ENCODE results near the gene UGT1A8. TPM values are rescaled to one million over a fixed set of nuclear protein-coding genes. Genes with fewer than 3 reads are reported as not detected.
A peak's percentile ranks its signal among the peaks of the same experiment; 100 is the strongest.

The UGT1A8 gene
- polyA plus RNA-seq, 2 of the 4 experiments (the other 2 are of a cell fraction): 0.22 TPM; not detected in 1

DNA sequence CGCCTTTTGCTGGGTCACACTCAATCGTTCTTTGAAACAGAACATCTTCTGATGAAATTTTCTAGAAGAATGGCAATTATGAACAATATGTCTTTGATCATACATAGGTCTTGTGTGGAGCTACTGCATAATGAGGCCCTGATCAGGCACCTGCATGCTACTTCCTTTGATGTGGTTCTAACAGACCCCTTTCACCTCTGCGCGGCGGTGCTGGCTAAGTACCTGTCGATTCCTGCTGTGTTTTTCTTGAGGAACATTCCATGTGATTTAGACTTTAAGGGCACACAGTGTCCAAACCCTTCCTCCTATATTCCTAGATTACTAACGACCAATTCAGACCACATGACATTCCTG is 95.8 kb downstream of the UGT1A8 start (continued):
- TF ChIP-seq, protein P1, sequence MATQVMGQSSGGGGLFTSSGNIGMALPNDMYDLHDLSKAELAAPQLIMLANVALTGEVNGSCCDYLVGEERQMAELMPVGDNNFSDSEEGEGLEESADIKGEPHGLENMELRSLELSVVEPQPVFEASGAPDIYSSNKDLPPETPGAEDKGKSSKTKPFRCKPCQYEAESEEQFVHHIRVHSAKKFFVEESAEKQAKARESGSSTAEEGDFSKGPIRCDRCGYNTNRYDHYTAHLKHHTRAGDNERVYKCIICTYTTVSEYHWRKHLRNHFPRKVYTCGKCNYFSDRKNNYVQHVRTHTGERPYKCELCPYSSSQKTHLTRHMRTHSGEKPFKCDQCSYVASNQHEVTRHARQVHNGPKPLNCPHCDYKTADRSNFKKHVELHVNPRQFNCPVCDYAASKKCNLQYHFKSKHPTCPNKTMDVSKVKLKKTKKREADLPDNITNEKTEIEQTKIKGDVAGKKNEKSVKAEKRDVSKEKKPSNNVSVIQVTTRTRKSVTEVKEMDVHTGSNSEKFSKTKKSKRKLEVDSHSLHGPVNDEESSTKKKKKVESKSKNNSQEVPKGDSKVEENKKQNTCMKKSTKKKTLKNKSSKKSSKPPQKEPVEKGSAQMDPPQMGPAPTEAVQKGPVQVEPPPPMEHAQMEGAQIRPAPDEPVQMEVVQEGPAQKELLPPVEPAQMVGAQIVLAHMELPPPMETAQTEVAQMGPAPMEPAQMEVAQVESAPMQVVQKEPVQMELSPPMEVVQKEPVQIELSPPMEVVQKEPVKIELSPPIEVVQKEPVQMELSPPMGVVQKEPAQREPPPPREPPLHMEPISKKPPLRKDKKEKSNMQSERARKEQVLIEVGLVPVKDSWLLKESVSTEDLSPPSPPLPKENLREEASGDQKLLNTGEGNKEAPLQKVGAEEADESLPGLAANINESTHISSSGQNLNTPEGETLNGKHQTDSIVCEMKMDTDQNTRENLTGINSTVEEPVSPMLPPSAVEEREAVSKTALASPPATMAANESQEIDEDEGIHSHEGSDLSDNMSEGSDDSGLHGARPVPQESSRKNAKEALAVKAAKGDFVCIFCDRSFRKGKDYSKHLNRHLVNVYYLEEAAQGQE (IDR thresholded peaks at IDR 0.05): no peak
- TF ChIP-seq, protein P2, sequence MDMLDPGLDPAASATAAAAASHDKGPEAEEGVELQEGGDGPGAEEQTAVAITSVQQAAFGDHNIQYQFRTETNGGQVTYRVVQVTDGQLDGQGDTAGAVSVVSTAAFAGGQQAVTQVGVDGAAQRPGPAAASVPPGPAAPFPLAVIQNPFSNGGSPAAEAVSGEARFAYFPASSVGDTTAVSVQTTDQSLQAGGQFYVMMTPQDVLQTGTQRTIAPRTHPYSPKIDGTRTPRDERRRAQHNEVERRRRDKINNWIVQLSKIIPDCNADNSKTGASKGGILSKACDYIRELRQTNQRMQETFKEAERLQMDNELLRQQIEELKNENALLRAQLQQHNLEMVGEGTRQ (IDR thresholded peaks at IDR 0.05): no peak
- TF ChIP-seq HOXB13 (CRISPR knock-in tag; IDR thresholded peaks at IDR 0.05; ENCODE audit: low read depth): no peak
- TF ChIP-seq TP53 (CRISPR knock-in tag; IDR thresholded peaks at IDR 0.05): no peak
- no peak for TF ChIP-seq HDAC2 (IDR thresholded peaks at IDR 0.05)
- TF ChIP-seq, protein P3, sequence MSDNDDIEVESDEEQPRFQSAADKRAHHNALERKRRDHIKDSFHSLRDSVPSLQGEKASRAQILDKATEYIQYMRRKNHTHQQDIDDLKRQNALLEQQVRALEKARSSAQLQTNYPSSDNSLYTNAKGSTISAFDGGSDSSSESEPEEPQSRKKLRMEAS (IDR thresholded peaks at IDR 0.05): no peak
- TF ChIP-seq HOXB5 (CRISPR knock-in tag; IDR thresholded peaks at IDR 0.05): no peak
- TF ChIP-seq ZFP36 (IDR thresholded peaks at IDR 0.05; ENCODE audit: borderline replicate concordance, partially characterized antibody): no peak

DNA sequence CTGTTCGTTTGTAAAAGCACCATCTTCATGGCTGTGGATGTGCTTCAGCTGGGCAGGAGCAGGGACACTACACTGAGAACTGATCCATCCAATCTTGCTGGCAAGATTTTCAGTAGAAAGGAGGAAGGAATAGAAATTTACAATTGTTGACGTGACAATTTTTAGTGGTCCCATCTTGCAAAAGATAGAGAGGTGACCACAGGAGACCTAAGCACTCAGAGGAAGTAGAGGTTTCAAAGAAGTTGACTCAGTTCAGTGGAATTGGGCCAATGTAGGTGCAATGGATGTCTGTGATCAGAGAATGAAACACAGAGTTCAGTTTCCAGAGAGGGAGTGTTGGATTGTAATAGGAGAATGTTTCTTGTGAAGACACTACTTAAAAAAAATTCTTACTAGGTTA is 96.7 kb downstream of the UGT1A8 start:
- DNase-seq (ENCODE audit: low read depth in 1 of 2, low spot score in 1 of 2): no peak
- H3K4me2 ChIP-seq: no peak overlapping the region
- peak overlapping the region; percentile 98 to 100 for H3K27ac ChIP-seq
- H3K9me3 ChIP-seq: peaks cover 15% of the 10 kb centered on the region; the same call in 2 of the 3 replicates
- ChIA-PET POLR2A (no interaction called here), CTCF (no interaction called here)
- H3K4me3 ChIP-seq: no peak overlapping the region
- FAIRE-seq: no peak
- no peak for TF ChIP-seq ZNF302 (CRISPR knock-in tag; IDR thresholded peaks at IDR 0.05)
- TF ChIP-seq CBX2 (IDR thresholded peaks at IDR 0.05; ENCODE audit: borderline replicate concordance, low read depth): no peak
- TF ChIP-seq, protein P4, sequence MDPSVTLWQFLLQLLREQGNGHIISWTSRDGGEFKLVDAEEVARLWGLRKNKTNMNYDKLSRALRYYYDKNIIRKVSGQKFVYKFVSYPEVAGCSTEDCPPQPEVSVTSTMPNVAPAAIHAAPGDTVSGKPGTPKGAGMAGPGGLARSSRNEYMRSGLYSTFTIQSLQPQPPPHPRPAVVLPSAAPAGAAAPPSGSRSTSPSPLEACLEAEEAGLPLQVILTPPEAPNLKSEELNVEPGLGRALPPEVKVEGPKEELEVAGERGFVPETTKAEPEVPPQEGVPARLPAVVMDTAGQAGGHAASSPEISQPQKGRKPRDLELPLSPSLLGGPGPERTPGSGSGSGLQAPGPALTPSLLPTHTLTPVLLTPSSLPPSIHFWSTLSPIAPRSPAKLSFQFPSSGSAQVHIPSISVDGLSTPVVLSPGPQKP (IDR thresholded peaks at IDR 0.05; ENCODE audit: low read depth, low read length): no peak
- peaks cover 26% of the 10 kb centered on the region for H3K4me1 ChIP-seq
- ATAC-seq: no peak
- 92% methylated on average over 2 of the region's 2 CpGs for WGBS (ENCODE audit: missing lambda C conversion rate)

DNA sequence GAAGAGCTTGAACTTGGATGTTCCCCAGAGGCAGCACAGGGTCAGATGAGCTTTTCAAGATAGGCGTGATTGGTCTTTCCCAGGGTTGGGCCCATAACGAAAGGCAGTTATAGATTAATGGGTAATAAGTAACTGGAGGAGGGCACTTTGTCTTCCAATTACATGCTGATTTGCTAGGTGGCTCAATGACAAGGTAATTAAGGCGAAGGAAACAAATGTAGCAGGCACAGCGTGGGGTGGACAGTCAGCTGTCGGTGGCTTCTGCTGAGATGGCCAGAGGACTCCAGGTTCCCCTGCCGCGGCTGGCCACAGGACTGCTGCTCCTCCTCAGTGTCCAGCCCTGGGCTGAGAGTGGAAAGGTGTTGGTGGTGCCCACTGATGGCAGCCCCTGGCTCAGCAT is 101.1 kb downstream of the UGT1A8 start, which contains the start of gene UGT1A4:
TSS of gene UGT1A4 (plus strand) at position 185 of the 400 bp plus-strand sequence. CDS start at position 270, 85 bp downstream.
- no peak; a peak in 1 of 6 replicates for ATAC-seq
- no peak for DNase-seq (ENCODE audit: low read depth in 1 of 2, low spot score in 1 of 2)
- TF ChIP-seq EP300 (IDR thresholded peaks at IDR 0.05): no peak
- TF ChIP-seq, protein P1 (IDR thresholded peaks at IDR 0.05): no peak
- no peak for TF ChIP-seq POLR2AphosphoS2 (conservative IDR thresholded peaks at IDR 0.05; ENCODE audit: low read length)
- TF ChIP-seq RAD21 (conservative IDR thresholded peaks at IDR 0.05 in 1 of 2, IDR thresholded peaks at IDR 0.05 in 1 of 2): no peak
- TF ChIP-seq, protein P5, sequence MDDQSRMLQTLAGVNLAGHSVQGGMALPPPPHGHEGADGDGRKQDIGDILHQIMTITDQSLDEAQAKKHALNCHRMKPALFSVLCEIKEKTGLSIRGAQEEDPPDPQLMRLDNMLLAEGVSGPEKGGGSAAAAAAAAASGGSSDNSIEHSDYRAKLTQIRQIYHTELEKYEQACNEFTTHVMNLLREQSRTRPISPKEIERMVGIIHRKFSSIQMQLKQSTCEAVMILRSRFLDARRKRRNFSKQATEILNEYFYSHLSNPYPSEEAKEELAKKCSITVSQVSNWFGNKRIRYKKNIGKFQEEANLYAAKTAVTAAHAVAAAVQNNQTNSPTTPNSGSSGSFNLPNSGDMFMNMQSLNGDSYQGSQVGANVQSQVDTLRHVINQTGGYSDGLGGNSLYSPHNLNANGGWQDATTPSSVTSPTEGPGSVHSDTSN (IDR thresholded peaks at IDR 0.05): no peak
- TF ChIP-seq, protein P6, sequence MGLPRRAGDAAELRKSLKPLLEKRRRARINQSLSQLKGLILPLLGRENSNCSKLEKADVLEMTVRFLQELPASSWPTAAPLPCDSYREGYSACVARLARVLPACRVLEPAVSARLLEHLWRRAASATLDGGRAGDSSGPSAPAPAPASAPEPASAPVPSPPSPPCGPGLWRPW (IDR thresholded peaks at IDR 0.05): no peak
- TF ChIP-seq EHMT2 (IDR thresholded peaks at IDR 0.05; ENCODE audit: low read depth): no peak
- TF ChIP-seq, protein P7, sequence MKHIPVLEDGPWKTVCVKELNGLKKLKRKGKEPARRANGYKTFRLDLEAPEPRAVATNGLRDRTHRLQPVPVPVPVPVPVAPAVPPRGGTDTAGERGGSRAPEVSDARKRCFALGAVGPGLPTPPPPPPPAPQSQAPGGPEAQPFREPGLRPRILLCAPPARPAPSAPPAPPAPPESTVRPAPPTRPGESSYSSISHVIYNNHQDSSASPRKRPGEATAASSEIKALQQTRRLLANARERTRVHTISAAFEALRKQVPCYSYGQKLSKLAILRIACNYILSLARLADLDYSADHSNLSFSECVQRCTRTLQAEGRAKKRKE (CRISPR knock-in tag; IDR thresholded peaks at IDR 0.05; ENCODE audit: low read depth): no peak
- TF ChIP-seq TP53 (CRISPR knock-in tag; IDR thresholded peaks at IDR 0.05): no peak
- no peak for TF ChIP-seq NFE2L2 (conservative IDR thresholded peaks at IDR 0.05; ENCODE audit: low read length)
- WGBS (ENCODE audit: missing lambda C conversion rate): 96% methylated on average over 7 of the region's 7 CpGs
- POLR2A ChIA-PET: no interaction called here
- H3K4me1 ChIP-seq: peaks cover 7% of the 10 kb centered on the region; the same call in 1 of the 3 replicates
- CTCF ChIA-PET: interaction anchor here (1.1 to 1.4 kb wide), 2 partner anchors 12 to 114 kb away, joined by 4 to 5 read pairs; no protein-coding TSS in a partner anchor
- FAIRE-seq: no peak
- H3K4me2 ChIP-seq: no peak within 1 kb of the TSS
- no peak within 1 kb of the TSS for H3K4me3 ChIP-seq
- H3K27ac ChIP-seq: peak within 1 kb of the TSS; percentile 28 to 66; a peak in 4 of 6 replicates
- peaks cover 3% of the 10 kb centered on the region; the same call in 1 of the 3 replicates for H3K9me3 ChIP-seq

Measured in A549 (cell line).